HepG2 (cell line): Measurements from ENCODE around the gene PRDX5. TPM values are rescaled to one million over a fixed set of nuclear protein-coding genes. Genes with fewer than 3 reads are reported as not detected.

Experiments used
- AKAP8 ChIP-seq: sonication (generic); formaldehyde crosslinking; IDR thresholded peaks from 2 replicates; pipeline ENCODE4 v1.5.1; 2020; ENCODE audit warnings: mild to moderate bottlenecking, missing genetic modification reagents
- CSRNP2 ChIP-seq: sonication (generic); formaldehyde crosslinking; conservative IDR thresholded peaks from 2 replicates; pipeline ENCODE4 v1.8.0; 2022; ENCODE audit warnings: low read depth, missing genetic modification reagents
- EED ChIP-seq: sonication (generic); formaldehyde crosslinking; IDR thresholded peaks from 2 replicates; pipeline ENCODE4 v1.5.0; 2020; ENCODE audit warnings: mild to moderate bottlenecking, missing genetic modification reagents
- ERF ChIP-seq: IDR thresholded peaks from 2 replicates; pipeline ENCODE4 v1.6.1; 2018; ENCODE audit warnings: missing biosample characterization, missing genetic modification reagents
- GATAD2A ChIP-seq: IDR thresholded peaks from 2 replicates; pipeline ENCODE4 v1.6.1; 2016
- HNF4A ChIP-seq: sonication (generic); formaldehyde crosslinking; IDR thresholded peaks from 2 replicates; pipeline ENCODE4 v1.4.0; 2020; ENCODE audit warnings: missing genetic modification reagents
- HNRNPUL1 ChIP-seq: fragments of 200-400 bp; formaldehyde crosslinking; IDR thresholded peaks from 2 replicates; pipeline ENCODE4 v1.6.1; 2017; ENCODE audit warnings: low read depth, mild to moderate bottlenecking, low read length, moderate library complexity
- MZF1 ChIP-seq: sonication (generic); formaldehyde crosslinking; IDR thresholded peaks from 2 replicates; pipeline ENCODE4 v1.8.1; 2023; ENCODE audit warnings: mild to moderate bottlenecking, missing genetic modification reagents, borderline replicate concordance
- PHF21A ChIP-seq: sonication (generic); formaldehyde crosslinking; IDR thresholded peaks from 2 replicates; pipeline ENCODE4 v1.5.0; 2020; ENCODE audit warnings: mild to moderate bottlenecking, missing genetic modification reagents
- POGK ChIP-seq: sonication (generic); formaldehyde crosslinking; conservative IDR thresholded peaks from 2 replicates; pipeline ENCODE4 v1.8.0; 2022; ENCODE audit warnings: mild to moderate bottlenecking, moderate library complexity, missing genetic modification reagents
- POLR2AphosphoS2 ChIP-seq: IDR thresholded peaks from 2 replicates; pipeline ENCODE4 v1.6.1; 2011; ENCODE audit warnings: low read depth, low read length, improper control_type of control experiment
- POLR2G ChIP-seq: fragments of 200-400 bp; formaldehyde crosslinking; IDR thresholded peaks from 2 replicates; pipeline ENCODE4 v1.6.1; 2018; ENCODE audit warnings: mild to moderate bottlenecking, low read depth, low read length, moderate library complexity
- STAG1 ChIP-seq: sonication (generic); formaldehyde crosslinking; IDR thresholded peaks from 2 replicates; pipeline ENCODE4 v1.4.0; 2020; ENCODE audit warnings: missing genetic modification reagents
- TCF7 ChIP-seq: sonication (generic); IDR thresholded peaks from 2 replicates; pipeline ENCODE4 v1.6.1; 2016; ENCODE audit warnings: antibody characterized with exemption, low read depth
- ZFP91 ChIP-seq: sonication (generic); formaldehyde crosslinking; IDR thresholded peaks from 2 replicates; pipeline ENCODE4 v1.9.0; 2022; ENCODE audit warnings: missing genetic modification reagents, mild to moderate bottlenecking, borderline replicate concordance
- ZMYM3 ChIP-seq: sonication (generic); formaldehyde crosslinking; IDR thresholded peaks from 2 replicates; pipeline ENCODE4 v1.5.1; 2020; ENCODE audit warnings: mild to moderate bottlenecking, missing genetic modification reagents
- ZNF550 ChIP-seq: sonication (generic); formaldehyde crosslinking; IDR thresholded peaks from 2 replicates; pipeline ENCODE4 v1.4.0; 2020; ENCODE audit warnings: mild to moderate bottlenecking, missing genetic modification reagents, borderline replicate concordance
- ZNF687 ChIP-seq: sonication (generic); formaldehyde crosslinking; IDR thresholded peaks from 2 replicates; pipeline ENCODE4 v1.5.1; 2020; ENCODE audit warnings: mild to moderate bottlenecking, missing genetic modification reagents, moderate library complexity
- ZSCAN20 ChIP-seq: sonication (generic); formaldehyde crosslinking; IDR thresholded peaks from 2 replicates; pipeline ENCODE4 v1.4.0; 2020; ENCODE audit warnings: missing genetic modification reagents, mild to moderate bottlenecking, borderline replicate concordance
- polyA plus RNA-seq, 8 experiments: library from polyadenylated mRNA; depleted of rRNA in 3 of 8; stranded (reverse) in 7 of 8; unstranded in 1 of 8; fragments of >200 nt; fragmentation: Illumina TruSeq in 4 of 8; extraction: Trizol in 4 of 8; gene quantifications; 2 replicates each; pipeline versions ENCODE4 v1.2.1 to v1.2.3, GENCODE V29; 2011 to 2016; ENCODE audit warnings: low read depth in 4 of 8, missing spikeins in 1 of 8, mixed read lengths in 1 of 8; ENCODE audit not compliant: insufficient read depth in 1 of 8
- total RNA-seq, 5 experiments: library from RNA; depleted of rRNA; stranded (reverse); fragments of >200 nt; fragmentation: Illumina TruSeq; extraction: Trizol; gene quantifications; 2 replicates each; pipeline ENCODE4 v1.2.3, GENCODE V29; 2016; ENCODE audit warnings: low read depth in 1 of 5

PRDX5 gene
- total and polyA plus RNA-seq, 2 of the 13 experiments (the other 11 are each of a cell fraction or from before 2014, with no cell fraction given) = 215 to 311 TPM

- peak; percentile 61; the same call in 1 of the 2 replicates for TF ChIP-seq AKAP8 (CRISPR knock-in tag)
- TF ChIP-seq GATAD2A = peak; percentile 70
- no peak; the same call in 1 of the 2 replicates for TF ChIP-seq EED
- TF ChIP-seq ZMYM3 (CRISPR knock-in tag) = peak; percentile 26; the same call in 1 of the 2 replicates
- TF ChIP-seq STAG1 = no peak
- no peak for TF ChIP-seq MZF1 (CRISPR knock-in tag)
- peak; percentile 82 for TF ChIP-seq ZNF687 (CRISPR knock-in tag)
- no peak for TF ChIP-seq ERF
- TF ChIP-seq POLR2AphosphoS2 = no peak
- TF ChIP-seq CSRNP2 = no peak
- peak; percentile 62 for TF ChIP-seq PHF21A (CRISPR knock-in tag)
- TF ChIP-seq ZSCAN20 (CRISPR knock-in tag) = no peak
- TF ChIP-seq POLR2G = peak; percentile 81
- no peak for TF ChIP-seq ZNF550 (CRISPR knock-in tag)
- peak; percentile 49; the same call in 1 of the 2 replicates for TF ChIP-seq POGK (CRISPR knock-in tag)
- TF ChIP-seq HNRNPUL1 = no peak
- TF ChIP-seq HNF4A (CRISPR knock-in tag) = peak; percentile 44; the same call in 1 of the 2 replicates
- TF ChIP-seq ZFP91 (CRISPR knock-in tag) = peak; percentile 45; the same call in 1 of the 2 replicates
- TF ChIP-seq TCF7 = no peak
Measured at GRCh38 chr11:64305691-64306562, 12.0 kb upstream of the PRDX5 start (continued).
